GM19452 (cell line): ENCODE measurements around the gene IL20RB.
"Not testable (repeated sequence)": the region's sequence is repeated elsewhere in the genome, so short reads cannot be mapped to it uniquely, and the experiment has no call there.

Experiments
- ATAC-seq: cut with Tn5 transposase; IDR thresholded peaks from one replicate; pipeline ENCODE4 v1.9.1; 2021; ENCODE audit not compliant: unreplicated experiment

The IL20RB gene

GRCh38 chr3:136943436-136943835 is 14.3 kb upstream of the IL20RB start:
- ATAC-seq = no peak

DNA sequence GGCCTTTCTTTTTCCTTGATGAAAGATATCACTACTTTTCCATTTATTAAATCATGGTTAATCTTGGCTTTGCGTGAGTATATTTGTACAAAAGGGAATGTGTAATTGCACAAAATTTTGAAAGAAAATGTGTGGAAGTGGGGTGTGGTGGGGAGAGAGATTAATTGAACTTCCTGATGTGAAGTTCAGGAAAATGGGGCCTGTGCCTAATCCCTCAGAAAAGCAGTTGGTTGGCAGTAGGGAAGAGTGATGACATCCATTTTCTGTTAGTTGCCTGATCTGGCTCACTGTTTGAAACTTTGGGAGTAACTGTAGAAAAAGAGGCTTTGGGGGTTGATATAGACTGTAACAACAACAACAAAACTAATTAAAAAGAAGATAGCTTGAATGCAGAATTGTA is 10.8 kb upstream of the IL20RB start:
- no peak for ATAC-seq

DNA sequence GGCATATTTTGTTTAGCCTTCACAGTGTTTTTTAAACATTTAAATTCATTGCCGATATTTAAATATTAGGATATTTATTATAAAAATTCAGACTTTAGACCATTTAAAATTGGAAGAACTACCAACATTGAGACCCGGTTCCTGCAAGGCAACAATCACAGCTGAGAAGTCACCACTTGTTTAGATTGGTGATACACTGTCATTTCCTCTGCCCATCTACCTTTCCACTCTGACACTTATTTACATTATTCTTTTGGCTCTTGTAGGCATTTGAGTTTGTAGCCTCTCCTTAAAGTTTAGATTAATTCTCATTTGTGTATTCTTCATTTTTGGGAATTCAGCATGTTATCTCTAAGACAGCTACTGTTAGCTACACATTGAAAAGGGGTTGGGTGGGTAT is 10.3 kb upstream of the IL20RB start:
- no peak for ATAC-seq

- ATAC-seq = no peak
Observed at GRCh38 chr3:136949146-136949545, 8.6 kb upstream of the IL20RB start.

GRCh38 chr3:136949708-136950107 is 8.1 kb upstream of the IL20RB start:
- ATAC-seq = no peak

GRCh38 chr3:136950623-136951022 is 7.2 kb upstream of the IL20RB start:
- no peak for ATAC-seq

DNA sequence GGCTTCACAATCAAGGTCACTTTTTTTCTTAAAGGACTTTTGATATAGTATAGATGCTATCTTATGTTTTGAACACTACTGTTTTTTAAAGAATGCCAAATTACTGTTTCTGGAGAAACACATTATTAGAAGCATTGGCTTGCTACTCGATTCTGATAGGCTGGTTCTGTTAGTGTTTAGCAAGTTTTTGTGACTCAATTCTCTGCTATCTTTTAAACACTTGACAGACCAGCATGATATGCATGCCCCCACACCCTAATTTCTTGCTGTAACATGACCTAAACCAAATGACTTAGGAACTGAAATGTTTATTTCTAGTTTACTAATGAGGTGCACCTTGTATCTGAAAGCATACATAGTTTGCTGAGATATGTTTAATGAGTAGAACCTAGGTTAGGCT is 5.5 kb upstream of the IL20RB start:
- no peak for ATAC-seq

DNA sequence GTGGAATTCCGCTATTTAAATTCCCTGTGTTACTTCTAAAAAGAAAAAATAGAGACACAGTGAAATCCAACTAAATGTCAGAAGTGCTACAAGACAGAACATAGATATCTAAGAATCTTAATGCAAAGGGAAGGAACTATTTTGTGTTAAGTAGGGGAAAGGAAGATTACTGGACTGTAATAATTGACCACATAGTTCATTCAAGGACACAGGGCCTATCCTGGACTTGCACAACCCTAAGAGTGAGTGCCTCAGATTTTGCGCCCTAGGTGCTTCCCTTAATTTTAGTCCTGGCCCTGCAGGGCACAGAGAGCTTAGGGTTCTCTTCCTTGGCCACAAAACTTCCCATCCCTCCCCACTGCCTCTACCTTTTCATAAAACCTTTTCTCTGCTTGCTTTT is 3.5 kb upstream of the IL20RB start:
- no peak for ATAC-seq

- no peak for ATAC-seq
Observed at GRCh38 chr3:136954980-136955780, 2.6 kb upstream of the IL20RB start.

GRCh38 chr3:136955813-136956212 is 2.0 kb upstream of the IL20RB start:
- ATAC-seq = no peak

DNA sequence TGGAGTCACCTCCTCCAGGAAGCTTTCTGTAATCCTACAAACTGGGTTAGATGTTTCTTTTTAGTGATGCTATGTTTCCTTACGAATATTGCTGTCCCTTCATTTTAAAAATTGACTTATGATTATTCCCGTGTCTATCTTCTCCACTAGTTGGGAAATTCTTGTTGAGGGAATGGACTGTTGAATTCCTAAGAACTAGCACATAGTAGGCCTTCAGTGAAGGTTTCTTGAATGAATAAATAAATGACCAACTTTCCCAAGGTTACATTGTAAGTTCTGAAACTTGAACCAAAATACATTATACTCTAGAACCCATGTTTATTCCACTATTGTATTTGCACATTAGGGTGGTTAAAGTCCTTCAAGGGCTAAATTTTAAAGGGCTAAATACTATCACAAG is 812 bp upstream of the IL20RB start:
- no peak for ATAC-seq

DNA sequence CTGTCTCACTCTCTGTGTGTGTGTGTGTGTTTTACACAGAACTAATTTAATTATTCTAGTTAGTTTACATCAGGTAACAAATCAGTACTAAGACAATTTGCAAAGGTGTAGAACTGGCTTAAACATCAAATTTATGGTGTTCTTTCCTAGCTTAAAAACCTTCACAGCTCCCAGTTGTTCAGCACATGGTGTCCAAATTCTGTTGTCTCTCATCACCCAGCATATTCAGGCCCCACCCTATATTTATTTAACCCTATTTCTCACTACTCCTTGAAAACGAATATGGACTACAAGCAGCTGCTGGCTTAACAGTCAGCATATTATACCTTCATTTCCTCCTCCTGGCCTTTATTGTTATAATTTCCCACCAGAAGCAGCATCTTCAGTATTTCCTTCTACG is 1.2 kb downstream of the IL20RB start:
- ATAC-seq = no peak

- ATAC-seq = no peak
Observed at GRCh38 chr3:136959599-136959998, 1.8 kb downstream of the IL20RB start.

DNA sequence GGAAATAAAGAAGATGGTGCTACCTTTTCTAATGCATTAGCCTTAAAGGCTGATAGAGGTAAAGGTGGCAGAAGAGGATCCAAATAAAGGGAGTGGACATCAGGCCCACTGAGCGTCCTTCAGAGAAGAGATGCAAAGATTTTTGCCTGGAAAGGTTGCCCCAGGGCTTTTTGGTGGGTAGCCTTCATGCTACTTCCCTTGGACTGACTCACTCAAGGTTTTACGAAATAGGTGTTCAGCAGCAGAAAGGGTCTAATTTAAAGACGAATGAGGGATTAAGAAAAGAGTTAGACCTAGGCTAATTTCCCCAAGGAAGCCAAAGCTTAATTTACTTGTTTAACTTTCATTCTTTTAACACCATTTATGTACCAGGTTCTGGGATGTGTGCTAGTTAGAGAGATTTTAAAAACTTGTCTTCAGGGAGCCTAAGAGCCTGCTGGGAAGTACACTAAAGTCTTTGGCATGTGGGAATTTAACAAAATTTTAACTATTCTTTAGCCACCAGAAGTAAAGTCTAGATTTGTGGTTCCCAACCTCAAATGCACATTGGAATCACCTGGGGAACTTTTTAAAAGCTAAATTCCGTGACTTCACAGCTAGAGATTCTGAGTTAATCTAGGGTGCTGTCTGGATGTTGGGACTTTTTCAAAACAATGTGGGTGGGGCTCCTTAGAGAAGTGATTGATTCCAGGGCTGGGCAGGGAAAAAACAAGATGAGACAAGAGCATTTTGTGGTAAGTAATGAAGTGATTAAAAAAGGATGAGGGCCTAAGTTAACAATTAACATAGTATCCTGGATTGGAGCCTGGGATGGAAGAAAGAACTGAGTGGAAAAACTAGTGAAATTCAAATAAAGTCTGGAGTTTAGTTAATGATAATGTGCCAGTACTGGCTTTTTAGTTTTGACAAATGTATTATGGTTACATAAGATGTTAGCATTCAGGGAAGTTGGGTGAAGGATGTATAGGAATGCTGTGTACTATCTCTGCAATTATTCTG is 3.4 kb downstream of the IL20RB start:
- no peak for ATAC-seq

- no peak for ATAC-seq
Observed at GRCh38 chr3:136962927-136963326, 5.1 kb downstream of the IL20RB start.

DNA sequence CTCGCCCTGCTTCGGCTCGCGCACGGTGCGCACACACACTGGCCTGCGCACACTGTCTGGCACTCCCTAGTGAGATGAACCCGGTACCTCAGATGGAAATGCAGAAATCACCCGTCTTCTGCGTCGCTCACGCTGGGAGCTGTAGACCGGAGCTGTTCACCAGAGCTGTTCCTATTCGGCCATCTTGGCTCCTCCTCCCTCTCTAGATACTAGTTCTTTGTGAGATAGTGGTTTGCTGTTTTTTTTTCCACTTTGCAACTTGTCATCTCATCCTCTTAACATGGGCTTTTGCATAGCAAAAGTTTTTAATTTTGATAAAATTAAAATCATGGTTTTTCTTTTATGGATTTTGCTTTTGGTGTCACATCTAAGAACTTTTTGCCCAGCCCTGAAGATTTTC is 11.8 kb downstream of the IL20RB start:
- ATAC-seq = not testable (repeated sequence)

- ATAC-seq = no peak
Observed at GRCh38 chr3:136973352-136973751, 15.6 kb downstream of the IL20RB start.

- ATAC-seq = no peak
Observed at GRCh38 chr3:136974670-136975069, 16.9 kb downstream of the IL20RB start.

DNA sequence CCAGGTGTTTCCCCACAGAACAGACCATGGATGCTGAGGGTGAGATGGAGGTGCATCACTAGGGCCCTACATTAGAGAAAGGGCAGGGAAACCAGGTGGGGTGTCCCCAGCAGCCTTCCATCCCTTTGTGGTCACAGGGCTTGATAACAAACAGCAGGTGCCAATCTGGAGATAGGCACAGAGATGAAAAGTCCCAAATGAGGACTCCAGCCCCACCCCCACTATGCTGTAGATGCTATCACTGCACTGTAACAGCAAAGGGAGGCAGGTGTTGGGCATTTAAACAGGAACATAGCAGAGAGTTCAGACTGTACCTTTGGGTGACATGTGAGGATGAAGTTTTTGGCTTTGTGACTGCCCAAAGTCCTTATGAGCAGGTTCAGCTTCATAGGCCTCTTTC is 21.4 kb downstream of the IL20RB start:
- ATAC-seq = no peak

DNA sequence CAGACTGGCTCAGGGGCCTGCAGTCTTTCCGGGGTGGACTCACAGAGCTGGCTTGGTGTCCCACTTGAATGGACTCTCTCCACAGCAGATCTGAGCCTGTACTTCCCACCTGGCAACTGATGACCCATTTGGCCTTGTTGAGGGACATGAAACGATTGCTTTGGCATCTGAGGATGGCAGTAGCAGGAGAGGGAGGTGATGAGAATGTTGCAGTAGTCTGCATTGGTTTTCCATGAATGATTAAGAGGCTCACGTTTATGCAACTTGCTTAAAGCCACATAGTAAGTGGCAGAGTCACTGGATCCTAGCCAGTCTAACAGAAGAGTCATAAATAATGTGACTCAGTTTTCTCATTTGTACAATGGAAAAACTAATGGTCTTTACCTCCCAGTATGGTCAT is 21.9 kb downstream of the IL20RB start:
- no peak for ATAC-seq

- ATAC-seq = no peak
Observed at GRCh38 chr3:136982033-136982432, 24.2 kb downstream of the IL20RB start.

DNA sequence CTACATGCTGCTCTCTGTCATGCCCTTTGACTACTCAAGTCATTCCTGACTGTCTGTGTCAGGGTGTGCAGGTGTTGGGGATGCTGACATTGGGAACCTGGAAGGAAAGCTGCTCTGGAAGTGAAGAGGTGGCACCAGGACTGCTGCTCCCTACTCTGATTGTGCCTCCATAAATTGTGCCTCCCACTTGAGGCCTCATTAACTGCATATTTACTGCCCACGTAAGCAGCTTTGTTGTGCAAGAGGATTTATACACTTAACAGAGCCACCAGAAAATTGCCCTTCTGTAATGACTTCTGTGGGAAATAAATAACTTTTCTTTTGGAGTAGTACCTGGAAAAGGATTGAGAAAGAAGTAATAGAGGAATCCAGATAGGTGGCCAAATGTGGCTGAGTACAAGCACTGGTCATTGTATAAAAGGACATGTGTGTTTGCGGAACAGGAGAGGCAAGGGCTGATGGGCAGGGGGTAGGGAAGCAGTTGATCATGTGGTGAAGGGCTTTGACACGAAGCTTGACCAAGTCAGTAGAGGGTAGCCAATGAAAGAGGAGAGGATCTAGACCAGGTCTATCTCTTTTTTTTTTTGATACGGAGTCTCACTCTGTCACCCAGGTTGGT is 24.8 kb downstream of the IL20RB start:
- no peak for ATAC-seq
